DMS79 treated with DMSO at 0.1 percent for 48 hours (cell line): ENCODE data around the gene ZBTB34.
A peak's percentile ranks its signal among the peaks of the same experiment; 100 is the strongest.

Experiments used
- DNase-seq: peaks from one replicate; lab custom pipeline; 2025; lab: John Stamatoyannopoulos, UW

The ZBTB34 gene

GRCh38 chr9:126842977-126843799, 17.3 kb upstream of the ZBTB34 start:
- DNase-seq = no peak

- DNase-seq = no peak
These were observed 16.4 kb upstream of the ZBTB34 start for GRCh38 chr9:126844085-126844484.

GRCh38 chr9:126847051-126847450, 13.4 kb upstream of the ZBTB34 start:
- no peak for DNase-seq

- no peak for DNase-seq
These were observed 10.7 kb upstream of the ZBTB34 start for GRCh38 chr9:126849591-126850225.

- DNase-seq = no peak
These were observed 9.1 kb upstream of the ZBTB34 start for GRCh38 chr9:126851286-126851880.

GRCh38 chr9:126852086-126852688, 8.3 kb upstream of the ZBTB34 start:
- no peak for DNase-seq

- no peak for DNase-seq
These were observed 6.8 kb upstream of the ZBTB34 start for GRCh38 chr9:126853667-126854066.

GRCh38 chr9:126854734-126855133, 5.7 kb upstream of the ZBTB34 start:
- no peak for DNase-seq

- peak; percentile 45 for DNase-seq
These were observed 4.0 kb upstream of the ZBTB34 start for GRCh38 chr9:126856326-126856877.

- peak; percentile 32 for DNase-seq
These were observed 3.0 kb upstream of the ZBTB34 start for GRCh38 chr9:126857261-126857960.

GRCh38 chr9:126859111-126859510, 1.3 kb upstream of the ZBTB34 start:
- no peak for DNase-seq

- DNase-seq = no peak
These were observed 473 bp downstream of the ZBTB34 start for GRCh38 chr9:126860757-126861466.

GRCh38 chr9:126861707-126862103, 1.3 kb downstream of the ZBTB34 start:
- DNase-seq = no peak

GRCh38 chr9:126862104-126862761, 1.8 kb downstream of the ZBTB34 start:
- no peak for DNase-seq

- DNase-seq = no peak
These were observed 4.3 kb downstream of the ZBTB34 start for GRCh38 chr9:126864771-126865170.

GRCh38 chr9:126869368-126869767, 8.9 kb downstream of the ZBTB34 start:
- no peak for DNase-seq

- DNase-seq = no peak
These were observed 12.1 kb downstream of the ZBTB34 start for GRCh38 chr9:126872516-126872915.

- DNase-seq = no peak
These were observed 14.3 kb downstream of the ZBTB34 start for GRCh38 chr9:126874546-126875314.

GRCh38 chr9:126875756-126876510, 15.5 kb downstream of the ZBTB34 start:
- no peak for DNase-seq
